Progenitor cell of endocrine pancreas (in vitro differentiated cells): ENCODE data around the gene CIITA. TPM values are rescaled to one million over a fixed set of nuclear protein-coding genes. Genes with fewer than 3 reads are reported as not detected.
"Not testable (repeated sequence)": the region's sequence is repeated elsewhere in the genome, so short reads cannot be mapped to it uniquely, and the experiment has no call there.

Experiments
- DNase-seq: peaks from one replicate; pipeline ENCODE4 v3.0.0; 2021; ENCODE audit warnings: low spot score; ENCODE audit not compliant: unreplicated experiment
- H3K27ac Mint-ChIP-seq: 2 replicates; pipeline ENCODE4 v1.8.0; 2021; ENCODE audit warnings: mild to moderate bottlenecking, moderate library complexity, mixed read lengths
- H3K27me3 Mint-ChIP-seq: 2 replicates; pipeline ENCODE4 v1.8.0; 2021; ENCODE audit warnings: mixed read lengths
- H3K36me3 Mint-ChIP-seq: 2 replicates; pipeline ENCODE4 v1.8.0; 2022; ENCODE audit warnings: mixed read lengths; ENCODE audit not compliant: insufficient read depth
- H3K4me1 Mint-ChIP-seq: 2 replicates; pipeline ENCODE4 v1.8.0; 2021; ENCODE audit warnings: low read depth, mixed read lengths
- H3K4me3 Mint-ChIP-seq: 2 replicates; pipeline ENCODE4 v1.8.0; 2021; ENCODE audit warnings: low read depth, mild to moderate bottlenecking, moderate library complexity, mixed read lengths
- H3K9me3 Mint-ChIP-seq: 2 replicates; pipeline ENCODE4 v1.8.0; 2021; ENCODE audit warnings: low read depth, mixed read lengths
- CTCF ChIP-seq: fragments of 200-600 bp; sonication (generic); IDR thresholded peaks from one replicate; pipeline ENCODE4 v1.5.0; 2021; ENCODE audit warnings: antibody characterized with exemption, mild to moderate bottlenecking; ENCODE audit not compliant: unreplicated experiment
- long read RNA-seq: library from polyadenylated mRNA; unstranded; transcript quantifications from one replicate; pipeline ENCODE4 v2.0.0, GENCODE V29; 2020
- total RNA-seq: library from RNA; stranded (reverse); gene quantifications from 2 replicates; pipeline ENCODE4 v1.2.1, GENCODE V29; 2021

CIITA gene
- not detected in 2 replicates for total RNA-seq
- long read RNA-seq: 0 reads

- no peaks in the 10 kb centered on the region for H3K4me1 Mint-ChIP-seq
- H3K4me3 Mint-ChIP-seq: no peak within 1 kb of the TSS
- no peaks in the 10 kb centered on the region for H3K9me3 Mint-ChIP-seq
- peaks cover 65% of the 10 kb centered on the region for H3K27me3 Mint-ChIP-seq
- H3K27ac Mint-ChIP-seq: no peak within 1 kb of the TSS
- DNase-seq: no peak
- TF ChIP-seq CTCF: no peak
- no peaks in the 10 kb centered on the region for H3K36me3 Mint-ChIP-seq
Observed at GRCh38 chr16:10876799-10877341, at the start of gene CIITA. Gene CIITA, plus strand, starts transcription at chr16:10877202. Its CDS starts 129 bp downstream, at chr16:10877331.

- Mint-ChIP-seq H3K27ac (no peak overlapping the region), H3K9me3 (no peaks in the 10 kb centered on the region), H3K4me1 (no peaks in the 10 kb centered on the region), H3K27me3 (peaks cover 10% of the 10 kb centered on the region), H3K4me3 (no peak overlapping the region), H3K36me3 (no peaks in the 10 kb centered on the region)
- no peak for TF ChIP-seq CTCF
- no peak for DNase-seq
Observed at GRCh38 chr16:10827691-10828341, 49.2 kb upstream of the CIITA start.

GRCh38 chr16:10828851-10829366 lies 48.1 kb upstream of the CIITA start:
- H3K9me3 Mint-ChIP-seq: no peaks in the 10 kb centered on the region
- H3K36me3 Mint-ChIP-seq: no peaks in the 10 kb centered on the region
- H3K27me3 Mint-ChIP-seq: peaks cover 10% of the 10 kb centered on the region
- no peaks in the 10 kb centered on the region for H3K4me1 Mint-ChIP-seq
- no peak overlapping the region for H3K4me3 Mint-ChIP-seq
- H3K27ac Mint-ChIP-seq: no peak overlapping the region
- TF ChIP-seq CTCF: no peak
- DNase-seq: no peak

- not testable (repeated sequence) for H3K9me3 Mint-ChIP-seq, H3K36me3 Mint-ChIP-seq, DNase-seq, H3K4me3 Mint-ChIP-seq, H3K27ac Mint-ChIP-seq, H3K4me1 Mint-ChIP-seq
- H3K27me3 Mint-ChIP-seq: peaks cover 15% of the 10 kb centered on the region
Observed at GRCh38 chr16:10829390-10830098, 47.5 kb upstream of the CIITA start.

GRCh38 chr16:10830240-10830639 lies 46.8 kb upstream of the CIITA start:
- DNase-seq, H3K4me1 Mint-ChIP-seq, H3K36me3 Mint-ChIP-seq, H3K4me3 Mint-ChIP-seq, H3K27ac Mint-ChIP-seq, H3K9me3 Mint-ChIP-seq: not testable (repeated sequence)
- H3K27me3 Mint-ChIP-seq: peaks cover 19% of the 10 kb centered on the region
